ENCODE results near the gene TWF2.

Gene TWF2

DNA sequence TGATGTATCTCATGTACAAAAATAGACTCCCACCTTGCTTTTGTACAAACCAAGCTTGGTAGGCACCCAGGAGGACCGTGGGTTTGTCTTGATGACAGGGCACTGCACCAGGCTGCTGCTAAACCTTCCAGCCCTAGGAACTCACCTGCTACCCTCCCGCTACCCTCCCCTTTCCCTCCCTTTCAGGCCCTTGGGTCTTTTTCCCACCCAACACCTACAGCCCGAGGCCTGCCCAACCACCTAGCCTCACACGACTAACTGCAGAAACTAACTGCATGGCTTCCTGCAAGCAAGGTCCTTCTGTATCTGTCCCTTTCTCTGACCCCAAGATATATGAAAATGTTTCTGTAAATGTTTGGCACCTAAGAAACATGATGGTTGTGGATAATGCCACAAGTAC lies 17.7 kb upstream of the TWF2 start:
- no peak for DNase-seq

DNA sequence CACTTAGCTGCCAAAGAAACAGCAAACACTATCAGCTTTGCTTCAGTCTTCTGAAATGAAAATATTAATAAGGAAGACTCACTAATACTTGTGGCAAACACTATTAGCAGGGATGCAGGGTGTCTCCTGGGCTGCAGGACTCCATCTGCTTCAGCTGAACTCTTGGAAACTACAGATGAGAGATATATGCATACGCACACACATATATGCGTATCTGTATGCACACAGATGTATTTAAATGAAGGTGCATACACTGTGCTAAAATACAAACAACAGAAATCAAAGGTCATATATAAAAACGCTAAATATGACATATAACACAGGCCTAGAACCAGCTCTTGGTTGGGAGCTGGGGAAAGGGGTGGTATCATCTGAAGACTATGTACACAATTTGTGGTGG lies 17.2 kb upstream of the TWF2 start:
- DNase-seq = no peak

DNA sequence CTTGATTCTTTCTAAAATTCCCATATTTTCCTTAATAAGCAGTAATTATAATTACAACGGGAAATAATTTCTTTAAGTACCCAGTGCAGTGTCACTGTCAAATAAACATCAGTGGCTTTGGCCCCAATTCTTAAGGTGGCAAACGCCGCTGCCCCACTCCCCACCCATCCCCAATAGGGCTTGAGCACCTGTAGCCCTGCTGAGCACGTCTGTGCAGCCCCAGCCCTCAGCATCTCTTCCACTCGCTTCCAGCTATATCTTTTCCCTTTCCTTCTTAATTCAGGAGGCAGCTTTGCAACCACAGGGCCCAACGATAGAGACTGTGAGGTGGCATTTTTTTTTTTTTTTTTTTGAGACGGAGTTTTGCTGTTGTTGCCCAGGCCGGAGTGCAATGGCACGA lies 15.7 kb upstream of the TWF2 start:
- DNase-seq = no peak

DNA sequence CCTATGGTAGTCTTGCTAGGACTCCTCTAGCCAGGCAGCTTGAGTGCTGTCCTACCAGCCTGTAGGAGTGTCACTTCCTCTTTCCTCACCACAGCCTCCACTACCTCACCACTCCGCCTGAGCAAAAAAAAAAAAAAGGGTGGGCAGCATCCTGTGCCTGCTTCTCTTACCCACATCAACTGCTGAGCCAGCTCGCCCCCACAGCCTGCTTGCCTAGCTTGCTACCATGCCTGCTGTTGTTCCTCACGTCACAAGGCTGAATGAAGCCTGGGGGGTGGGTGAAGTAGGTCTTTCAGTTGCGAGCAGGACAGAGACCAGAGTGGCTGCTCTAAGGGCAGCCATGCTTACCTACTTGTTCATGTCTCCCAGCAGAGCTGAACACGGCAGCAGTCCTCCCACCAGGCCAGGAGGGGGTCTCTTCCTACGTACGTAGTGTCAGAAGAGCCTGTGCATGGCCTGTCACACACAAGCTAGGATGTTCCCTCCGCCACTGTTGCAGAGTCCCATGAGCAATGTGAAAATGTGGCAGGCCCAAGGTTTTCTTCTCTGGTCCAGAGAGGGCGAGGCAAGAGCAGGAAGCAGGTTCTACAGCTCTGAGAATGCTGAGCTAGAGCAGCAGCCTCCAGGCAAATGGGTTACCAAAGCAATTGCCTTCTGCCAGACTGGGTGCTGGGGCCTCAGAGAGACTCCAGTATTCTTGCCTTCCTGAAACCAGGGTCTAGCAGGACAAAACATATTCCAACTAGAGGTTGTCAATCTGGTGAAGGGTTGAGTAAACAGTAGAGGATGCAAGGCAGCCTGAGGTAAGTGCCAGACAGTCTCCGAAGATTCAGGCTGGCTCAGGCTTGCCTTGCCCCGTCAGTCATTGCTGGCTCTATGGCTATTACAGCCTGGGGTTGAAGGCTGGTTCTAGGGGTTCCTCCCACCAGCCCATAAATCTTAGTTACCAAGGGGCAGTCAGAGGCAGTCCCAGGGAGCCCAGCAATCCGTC lies 14.7 kb upstream of the TWF2 start:
- peak; percentile 82 for DNase-seq

DNA sequence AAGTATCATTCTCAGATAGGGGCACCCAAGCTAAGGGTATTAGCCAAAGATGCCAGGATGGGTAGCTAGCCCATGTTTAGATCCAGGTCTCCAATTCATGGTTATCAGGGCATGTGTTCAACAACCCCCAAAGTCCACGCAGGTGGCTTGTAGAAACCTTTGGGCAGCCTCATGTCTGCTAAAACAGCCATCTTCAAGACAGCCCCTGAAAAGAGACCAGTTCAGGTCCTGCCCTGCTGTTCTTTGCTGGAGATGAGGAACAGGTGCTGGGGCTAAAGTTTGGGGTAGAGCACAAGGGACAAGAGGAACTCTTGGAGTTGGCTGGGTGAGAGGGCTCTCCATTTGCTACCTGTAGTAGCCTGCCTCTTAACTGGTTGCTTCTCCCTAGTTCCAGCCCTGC lies 11.2 kb upstream of the TWF2 start:
- DNase-seq = no peak

DNA sequence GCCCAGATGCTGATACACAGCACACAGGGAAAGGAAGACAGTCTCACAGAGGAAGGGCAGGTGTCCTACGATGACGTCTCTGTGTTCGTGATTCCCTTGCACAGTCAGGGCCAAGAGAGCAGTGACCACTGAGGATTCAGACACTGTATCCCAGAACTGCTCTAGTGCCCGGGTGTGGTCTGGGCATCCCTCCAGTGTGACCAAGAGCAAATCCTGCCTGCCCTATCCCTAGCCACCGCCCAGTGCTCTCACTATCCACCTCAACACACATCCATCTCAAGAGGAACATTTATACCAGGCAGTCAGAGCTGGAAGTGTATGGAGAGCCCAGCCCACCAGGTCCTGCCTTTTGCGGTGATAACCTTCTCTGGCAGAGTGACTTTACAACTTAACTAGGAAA lies 10.7 kb upstream of the TWF2 start:
- DNase-seq = no peak

DNA sequence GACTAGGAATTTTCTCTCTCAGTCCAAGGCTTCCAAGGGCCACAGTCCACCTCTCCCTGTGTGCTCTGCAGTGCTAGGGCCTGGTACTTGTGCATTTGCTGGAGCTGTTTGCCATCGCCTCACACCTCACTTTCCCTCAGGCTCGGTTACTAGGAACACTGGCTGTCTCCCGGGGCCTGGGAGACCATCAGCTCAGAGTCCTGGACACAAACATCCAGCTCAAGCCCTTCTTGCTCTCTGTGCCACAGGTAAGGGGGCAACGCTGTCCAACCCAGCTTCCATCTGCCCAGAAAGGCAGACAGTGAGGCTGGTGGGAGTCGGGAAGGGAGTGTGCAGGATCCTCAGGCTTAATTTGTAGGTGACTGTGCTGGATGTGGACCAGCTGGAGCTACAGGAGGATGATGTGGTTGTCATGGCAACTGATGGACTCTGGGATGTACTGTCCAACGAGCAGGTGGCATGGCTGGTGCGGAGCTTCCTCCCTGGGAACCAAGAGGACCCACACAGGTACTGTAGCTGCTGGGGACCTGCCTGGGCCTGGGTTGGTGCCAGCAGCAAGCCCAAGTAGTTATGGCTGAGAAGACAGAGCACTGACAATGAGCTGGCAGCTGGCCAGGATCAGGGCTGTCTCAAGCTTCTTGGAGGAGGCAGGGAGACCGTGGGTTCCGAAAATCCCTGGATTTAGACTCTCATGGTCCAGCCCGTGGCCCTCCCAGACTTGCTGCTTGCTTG lies 10.0 kb upstream of the TWF2 start:
- no peak for DNase-seq

DNA sequence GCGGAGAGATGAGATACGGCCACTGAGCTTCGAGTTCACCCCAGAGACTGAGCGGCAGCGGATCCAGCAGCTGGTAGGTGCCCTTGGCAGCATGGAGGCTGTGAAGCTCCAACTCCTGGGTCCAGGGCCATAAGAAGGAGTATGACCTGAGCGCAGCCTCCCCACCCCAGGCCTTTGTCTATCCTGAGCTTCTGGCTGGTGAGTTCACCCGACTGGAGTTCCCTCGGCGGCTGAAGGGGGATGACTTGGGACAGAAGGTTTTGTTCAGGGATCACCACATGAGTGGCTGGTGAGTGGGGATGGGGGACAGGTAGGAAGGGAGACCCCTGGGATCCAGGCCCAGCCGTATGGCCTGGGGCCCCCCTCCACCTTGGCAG lies 9.2 kb upstream of the TWF2 start:
- no peak for DNase-seq

DNA sequence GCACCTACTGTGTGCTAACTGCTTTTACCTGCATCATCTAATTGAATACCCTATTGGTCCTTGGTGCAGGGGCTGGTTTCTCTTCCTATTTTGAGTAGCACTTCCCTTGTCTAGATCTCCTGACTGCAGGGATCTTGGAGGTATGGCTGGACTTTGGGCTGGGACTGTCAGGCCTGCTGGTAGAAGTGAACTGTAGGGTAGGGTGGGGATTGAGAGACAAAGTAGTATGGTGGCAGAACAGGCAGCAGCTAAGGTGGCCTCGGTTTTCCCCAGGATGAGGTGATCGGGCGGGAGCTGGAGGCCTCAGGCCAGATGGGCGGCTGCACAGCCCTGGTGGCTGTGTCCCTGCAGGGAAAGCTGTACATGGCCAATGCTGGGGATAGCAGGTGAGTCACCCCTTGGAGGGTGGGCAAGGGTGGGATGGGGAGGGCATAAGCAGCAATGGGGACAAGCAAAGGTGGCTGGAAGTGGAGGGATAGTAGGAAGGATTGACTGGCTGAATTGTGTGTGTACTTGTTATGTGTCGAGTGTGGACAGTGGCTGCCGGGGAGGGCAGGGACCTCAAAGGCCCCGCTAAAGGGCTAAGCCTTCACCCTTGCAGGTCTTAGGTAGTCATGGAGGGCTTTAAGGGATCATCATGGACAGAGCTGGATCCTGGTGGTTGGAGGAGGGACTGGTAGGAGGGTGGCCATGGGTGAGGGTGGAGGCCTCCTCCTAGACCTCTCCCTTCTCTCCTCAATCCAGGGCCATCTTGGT lies 8.6 kb upstream of the TWF2 start:
- DNase-seq = no peak

DNA sequence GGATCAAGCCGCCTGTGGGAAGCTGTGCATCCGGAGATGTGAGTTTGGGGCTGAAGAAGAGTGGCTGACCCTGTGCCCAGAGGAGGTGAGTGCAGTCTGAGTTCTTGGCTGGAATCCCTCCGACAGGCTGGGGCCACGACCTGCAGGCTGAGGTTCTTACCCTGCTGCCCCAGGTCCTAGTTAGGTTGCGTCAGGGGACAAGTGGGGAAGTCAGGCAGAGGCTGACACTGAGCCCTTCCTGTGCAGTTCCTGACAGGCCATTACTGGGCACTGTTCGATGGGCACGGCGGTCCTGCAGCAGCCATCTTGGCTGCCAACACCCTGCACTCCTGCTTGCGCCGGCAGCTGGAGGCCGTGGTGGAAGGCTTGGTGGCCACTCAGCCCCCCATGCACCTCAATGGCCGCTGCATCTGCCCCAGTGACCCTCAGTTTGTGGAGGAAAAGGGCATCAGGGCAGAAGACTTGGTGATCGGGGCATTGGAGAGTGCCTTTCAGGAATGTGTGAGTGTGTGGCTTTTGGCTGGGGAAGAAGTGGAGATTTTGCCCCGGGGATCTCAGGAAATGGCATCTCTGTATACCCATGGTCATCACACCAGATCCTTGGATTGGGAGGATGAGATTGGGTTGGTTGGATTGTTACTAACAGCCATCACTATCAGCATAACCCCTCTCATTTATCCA lies 7.9 kb upstream of the TWF2 start:
- DNase-seq = no peak

DNA sequence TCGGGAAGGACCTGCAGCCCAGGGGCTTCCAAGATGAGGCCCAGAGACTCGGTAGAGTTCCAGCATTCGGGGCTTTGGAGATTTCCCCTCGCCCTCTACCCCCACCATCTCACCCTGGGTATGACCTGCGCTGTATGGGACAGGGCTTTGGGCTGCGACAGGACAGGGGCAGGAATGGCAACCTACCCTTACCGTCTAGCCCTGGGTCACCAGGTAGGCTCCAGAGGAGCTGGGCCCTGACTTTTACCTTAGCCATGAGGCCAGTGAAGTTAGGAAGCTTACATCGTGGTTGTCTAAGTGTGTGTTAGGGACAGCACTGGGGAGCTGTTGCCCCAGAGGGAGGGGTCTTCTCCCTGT lies 7.3 kb upstream of the TWF2 start:
- no peak for DNase-seq

DNA sequence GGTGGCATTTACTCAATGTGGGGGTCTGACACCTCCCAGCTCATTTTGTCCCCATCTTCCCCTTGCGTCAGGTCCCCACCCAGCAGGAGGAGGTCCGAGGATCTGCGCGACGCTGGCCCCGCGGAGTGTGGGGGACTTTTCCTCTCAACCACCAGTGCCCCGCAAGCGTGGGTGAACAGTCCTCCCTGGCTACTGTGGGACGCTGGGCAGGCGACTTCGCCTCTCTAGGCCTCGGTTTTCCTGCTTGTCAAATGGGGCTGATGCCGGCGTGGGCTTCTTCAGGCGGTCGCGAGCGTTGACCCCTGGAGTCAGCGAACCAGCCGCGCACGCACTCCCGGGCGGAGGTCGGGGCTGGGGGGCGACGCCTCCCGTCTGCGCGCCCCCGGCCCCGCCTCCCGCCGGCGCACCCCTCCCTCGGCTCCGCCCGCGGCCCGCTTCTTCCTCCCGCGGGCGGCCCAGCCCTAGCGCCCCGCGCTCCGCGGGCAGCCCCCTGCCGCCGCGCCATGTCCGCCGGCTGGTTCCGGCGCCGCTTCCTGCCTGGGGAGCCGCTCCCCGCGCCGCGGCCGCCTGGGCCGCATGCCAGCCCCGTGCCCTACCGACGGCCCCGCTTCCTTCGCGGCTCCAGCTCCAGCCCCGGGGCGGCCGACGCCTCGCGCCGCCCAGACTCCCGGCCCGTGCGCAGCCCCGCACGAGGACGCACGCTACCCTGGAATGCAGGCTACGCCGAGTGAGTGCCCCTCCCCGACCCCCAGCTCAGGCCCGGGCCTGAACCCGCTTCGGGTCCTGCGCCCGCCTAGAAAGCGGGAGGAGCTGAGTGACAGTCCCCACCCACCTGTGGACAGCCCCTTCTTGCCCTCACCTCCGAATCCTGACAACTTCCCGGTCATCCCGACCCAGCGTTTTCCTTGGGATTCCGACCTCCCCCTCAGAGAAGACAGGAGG lies 6.6 kb upstream of the TWF2 start, which contains the start of gene PPM1M:
TSS of gene PPM1M (plus strand) at position 438 of the 942 bp plus-strand sequence. CDS start at position 504, 66 bp downstream.
- DNase-seq = peak; percentile 57

DNA sequence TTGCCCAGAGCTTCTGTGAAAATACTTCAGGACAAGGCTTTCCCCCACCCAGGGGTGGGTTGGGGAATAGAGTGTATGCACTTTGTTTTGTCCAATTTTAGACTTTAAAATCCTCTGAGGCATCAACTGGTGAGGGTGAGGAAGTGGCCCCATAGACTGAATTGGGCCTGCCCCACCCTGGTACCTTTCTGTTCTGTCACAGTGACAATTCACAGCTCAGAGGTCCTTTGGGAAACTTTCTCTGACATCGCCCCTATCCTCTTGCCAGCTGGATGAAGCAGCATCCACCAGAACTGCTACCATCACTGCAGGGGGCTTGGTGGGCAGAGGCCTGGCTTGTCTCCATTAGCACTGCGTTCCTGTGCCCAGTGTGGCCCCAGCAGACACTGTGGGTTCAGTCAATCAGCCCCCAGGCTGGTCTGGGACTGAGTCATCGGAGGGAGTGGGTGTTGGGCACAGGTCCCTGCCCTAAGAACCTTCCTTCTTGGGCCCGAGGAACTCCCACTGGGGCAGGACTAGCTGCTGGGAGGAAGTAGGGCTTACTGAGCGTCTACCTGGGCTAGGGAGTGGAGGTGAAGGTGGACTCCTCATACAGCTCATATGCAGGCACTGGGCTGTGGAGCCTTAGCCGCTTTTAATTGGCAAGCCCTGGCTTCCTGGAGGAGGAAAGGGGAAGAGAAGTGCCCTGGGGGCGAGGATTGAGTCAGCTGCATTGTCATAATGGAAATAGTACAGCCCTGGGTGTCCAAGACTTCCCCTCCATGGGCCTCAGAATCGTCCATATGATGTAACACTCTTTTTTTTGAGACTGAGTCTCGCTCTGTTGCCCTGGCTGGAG lies 5.1 kb upstream of the TWF2 start:
- no peak for DNase-seq

DNA sequence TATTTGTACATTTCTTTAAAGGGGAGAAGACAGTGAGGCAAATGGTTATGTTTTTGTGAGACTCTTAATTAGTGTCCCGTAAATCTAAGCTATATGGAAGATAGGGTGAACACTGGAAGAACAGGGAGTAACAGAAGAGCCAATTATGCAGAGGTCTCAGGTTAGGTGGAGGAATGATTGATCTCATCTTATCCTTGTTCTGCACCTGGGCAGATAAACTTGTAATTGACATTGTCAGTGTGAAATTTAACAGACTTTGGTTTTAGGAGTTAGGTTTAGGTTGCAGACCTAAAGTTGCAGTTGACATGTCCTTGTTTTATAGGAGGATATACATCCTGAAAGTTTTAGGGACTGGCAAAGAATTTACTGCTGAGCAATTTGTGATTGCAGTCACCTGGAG lies 3.1 kb upstream of the TWF2 start:
- no peak for DNase-seq

DNA sequence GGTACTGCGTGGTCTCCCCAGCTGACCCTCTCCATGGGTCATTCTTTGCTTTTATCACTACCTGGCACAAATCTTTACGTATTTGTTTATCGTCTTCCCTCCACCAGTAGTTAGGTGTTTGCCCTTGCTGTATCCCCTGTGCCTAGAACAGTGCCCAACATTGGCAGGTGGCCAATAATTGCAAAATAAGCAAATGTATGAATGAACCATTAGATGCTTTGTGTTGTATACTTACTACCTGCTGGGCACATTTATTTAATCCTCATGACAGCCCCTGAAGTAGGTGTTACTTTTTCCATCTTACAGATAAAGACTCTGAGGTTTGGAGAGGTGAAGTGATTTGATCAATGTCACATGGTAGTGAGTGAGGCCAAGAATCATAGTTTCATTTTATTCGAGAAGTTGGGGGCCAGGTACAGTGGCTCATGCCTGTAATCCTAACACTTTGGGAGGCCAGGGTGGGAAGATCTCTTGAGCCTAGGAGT lies 2.0 kb upstream of the TWF2 start:
- no peak for DNase-seq

DNA sequence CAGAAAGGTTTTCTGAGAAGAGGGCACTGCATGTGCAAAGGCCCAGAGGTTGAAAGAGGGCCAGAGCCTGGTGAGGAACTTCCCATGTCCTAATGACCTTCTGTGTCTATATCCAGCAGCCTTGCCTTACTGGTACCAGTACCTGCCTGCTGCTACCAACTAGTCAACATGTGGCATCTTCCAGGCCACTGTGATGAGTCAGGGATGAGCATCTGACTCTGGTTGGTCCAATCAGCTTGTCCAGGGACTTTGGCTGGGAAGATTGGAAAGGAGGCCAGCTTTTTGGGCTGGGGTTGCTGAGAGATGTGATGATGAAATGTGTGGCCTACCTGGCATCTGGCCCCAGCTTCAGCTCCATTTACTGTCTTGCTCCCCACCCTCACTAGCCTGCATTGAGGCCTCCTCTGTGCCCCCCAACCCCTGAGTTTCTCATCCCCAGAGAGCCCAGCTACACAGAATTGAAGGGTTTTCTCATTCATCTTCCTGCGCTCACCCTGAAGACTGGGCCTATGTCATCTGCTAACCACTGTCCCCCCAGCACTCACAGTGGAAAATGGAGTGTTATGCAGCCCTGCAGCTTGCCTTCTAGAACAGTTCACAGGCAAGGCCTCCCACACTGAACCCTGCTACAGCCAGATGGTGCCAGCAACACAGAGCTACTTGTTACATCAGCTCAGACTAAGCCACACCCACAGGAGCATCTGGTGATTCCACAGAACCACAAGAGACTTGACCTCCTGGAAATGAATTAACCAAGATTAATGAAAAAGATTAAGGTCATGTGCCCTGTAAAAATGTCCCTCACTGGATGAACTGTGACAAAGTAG lies 1.3 kb upstream of the TWF2 start:
- peak; percentile 48 for DNase-seq

DNA sequence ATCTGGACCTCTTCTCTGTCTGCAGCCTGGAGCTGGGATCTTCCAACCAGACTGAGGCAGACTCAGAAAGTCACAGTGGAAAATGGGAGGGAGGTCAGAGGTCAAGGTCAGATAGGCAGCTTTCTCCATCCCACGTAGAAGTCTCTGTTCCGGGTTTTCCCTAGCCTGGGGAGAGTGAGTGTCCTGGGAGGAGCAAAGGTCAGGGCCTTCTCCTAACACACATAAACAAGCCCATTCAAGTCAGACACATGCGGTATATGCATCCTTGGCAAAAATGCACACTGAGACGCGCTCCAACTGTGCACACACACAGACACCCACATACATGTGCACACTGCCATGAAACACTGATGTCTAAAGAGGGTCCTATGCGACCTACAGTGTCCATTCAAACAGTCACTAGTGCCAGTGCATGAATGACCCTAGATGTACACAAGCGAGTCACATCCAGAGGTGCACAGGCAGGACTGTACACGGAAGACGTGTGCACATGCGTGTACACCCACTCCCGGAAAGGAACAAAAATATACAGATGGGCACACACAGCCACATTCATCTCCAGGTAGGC lies 681 bp downstream of the TWF2 start:
- DNase-seq = no peak

DNA sequence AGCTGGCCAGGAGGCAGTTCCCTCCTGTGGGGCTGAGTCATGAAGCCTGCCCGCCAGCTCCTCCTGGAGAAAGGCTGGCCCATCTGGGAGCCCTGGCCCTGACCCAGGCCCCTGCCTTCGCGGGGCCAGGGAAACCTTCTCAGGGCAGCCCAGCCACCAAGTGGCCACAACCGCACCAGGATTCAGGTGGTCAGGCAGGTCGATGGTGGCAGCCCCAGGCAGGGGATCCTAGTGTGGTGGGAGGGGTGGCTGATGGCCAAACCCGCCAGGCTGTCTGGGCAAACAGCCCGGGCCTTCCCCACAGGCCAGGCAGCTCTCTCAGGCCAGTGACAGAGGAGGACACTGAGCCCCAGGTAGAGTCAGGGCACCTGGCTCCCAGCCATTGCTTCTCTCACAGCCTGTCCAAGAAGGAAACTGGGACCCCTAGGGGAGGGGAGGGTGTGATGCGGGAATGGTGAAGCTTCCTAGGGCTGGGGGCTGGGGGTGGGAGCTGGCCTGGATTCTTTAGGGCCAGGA lies 1.2 kb downstream of the TWF2 start:
- DNase-seq = no peak
